GM21381 (cell line): ENCODE results near the gene SMPD1.
"Not testable (repeated sequence)": the region's sequence is repeated elsewhere in the genome, so short reads cannot be mapped to it uniquely, and the experiment has no call there.

Experiments used
- ATAC-seq: cut with Tn5 transposase; IDR thresholded peaks from one replicate; pipeline ENCODE4 v1.9.1; 2021; ENCODE audit warnings: mild to moderate bottlenecking, moderate library complexity; ENCODE audit not compliant: unreplicated experiment

The SMPD1 gene

GRCh38 chr11:6387811-6388599 is 2.3 kb upstream of the SMPD1 start:
- no peak for ATAC-seq

DNA sequence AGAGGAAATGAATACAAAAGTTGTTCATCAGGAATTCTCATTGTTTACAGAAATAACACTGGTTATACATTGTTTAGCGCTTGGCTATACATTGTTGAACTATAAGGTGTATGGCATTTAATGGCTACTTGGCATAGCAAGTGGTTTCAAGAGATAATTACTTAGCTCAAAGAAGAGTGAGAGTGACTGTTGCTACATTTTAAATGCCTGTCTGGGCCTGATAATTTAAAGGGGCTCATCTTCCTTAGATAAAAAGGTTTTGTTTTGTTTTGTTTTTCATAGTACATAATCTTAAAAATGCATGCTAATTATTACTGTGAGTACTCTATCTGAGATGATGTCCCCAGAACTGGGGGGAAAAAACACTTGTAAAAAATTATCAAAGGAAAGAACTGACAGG is 1.5 kb upstream of the SMPD1 start:
- no peak for ATAC-seq

- no peak for ATAC-seq
Observed at GRCh38 chr11:6390718-6391469, 620 bp downstream of the SMPD1 start.

- no peak for ATAC-seq
Observed at GRCh38 chr11:6391537-6392134, 1.4 kb downstream of the SMPD1 start.

DNA sequence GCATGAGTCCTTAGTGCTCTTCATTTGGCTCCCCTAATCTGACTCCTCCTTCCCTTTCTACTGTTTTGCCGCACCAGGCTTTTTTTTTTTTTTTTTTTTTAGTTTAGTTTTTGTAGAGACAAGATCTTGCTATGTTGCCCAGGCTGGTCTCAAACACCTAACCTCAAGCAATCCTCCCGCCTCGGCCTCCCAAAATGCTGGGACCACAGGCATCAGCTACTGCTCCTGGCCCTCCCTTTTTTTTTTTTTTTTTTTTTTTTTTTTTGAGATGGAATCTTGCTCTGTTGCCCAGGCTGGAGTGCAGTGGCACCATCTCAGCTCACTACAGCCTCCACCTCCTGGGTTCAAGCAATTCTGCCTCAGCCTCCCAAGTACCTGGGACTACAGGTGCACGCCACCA is 2.0 kb downstream of the SMPD1 start:
- not testable (repeated sequence) for ATAC-seq

- no peak for ATAC-seq
Observed at GRCh38 chr11:6393989-6394670, 3.9 kb downstream of the SMPD1 start.

DNA sequence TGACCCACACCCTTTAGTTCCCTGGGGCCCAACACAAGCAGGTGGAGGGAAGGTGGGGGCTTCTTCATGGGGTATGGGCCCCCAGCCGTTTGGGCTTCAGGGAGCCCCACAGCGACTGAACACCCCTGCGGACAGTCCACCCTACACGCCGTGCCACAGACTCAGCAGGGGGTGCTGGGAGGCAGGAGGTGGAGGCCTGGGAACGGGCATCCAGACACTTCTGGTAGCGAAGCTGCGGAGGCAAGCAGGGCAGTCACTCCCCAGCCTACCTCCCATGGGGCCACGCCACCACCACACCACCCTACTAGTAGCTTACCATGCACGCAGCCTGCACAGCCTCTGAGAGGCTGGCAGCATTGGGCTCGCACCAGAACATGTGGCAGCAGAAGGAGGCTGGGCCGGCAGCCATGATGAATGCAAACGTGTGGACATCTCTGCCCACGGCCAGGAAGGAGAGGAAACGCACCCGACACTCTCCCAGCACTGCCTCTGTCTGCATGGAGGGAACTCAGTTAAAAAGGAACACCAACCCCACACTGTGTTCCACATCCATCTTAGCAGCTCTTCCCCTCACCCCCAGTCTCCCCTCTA is 5.3 kb downstream of the SMPD1 start:
- ATAC-seq, result no peak

DNA sequence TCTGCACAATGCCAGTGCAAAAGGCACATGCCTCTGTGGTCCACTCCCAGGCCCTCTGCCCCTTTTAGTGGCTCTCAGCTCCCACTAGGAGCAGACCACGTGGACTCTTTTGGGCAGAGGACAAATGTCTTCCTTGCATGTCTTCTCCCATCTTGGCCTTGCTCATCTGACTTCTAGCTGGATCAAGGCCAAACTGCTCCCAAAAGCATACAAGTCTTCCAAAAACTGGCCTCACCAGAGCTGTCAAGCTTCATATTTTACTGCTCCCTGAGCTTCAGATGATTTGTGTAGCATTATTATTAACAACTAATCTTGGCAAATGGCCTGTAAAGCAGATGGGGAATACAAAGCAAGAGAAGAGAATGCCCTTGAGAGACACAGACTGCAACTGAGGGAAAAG is 6.9 kb downstream of the SMPD1 start:
- no peak for ATAC-seq

DNA sequence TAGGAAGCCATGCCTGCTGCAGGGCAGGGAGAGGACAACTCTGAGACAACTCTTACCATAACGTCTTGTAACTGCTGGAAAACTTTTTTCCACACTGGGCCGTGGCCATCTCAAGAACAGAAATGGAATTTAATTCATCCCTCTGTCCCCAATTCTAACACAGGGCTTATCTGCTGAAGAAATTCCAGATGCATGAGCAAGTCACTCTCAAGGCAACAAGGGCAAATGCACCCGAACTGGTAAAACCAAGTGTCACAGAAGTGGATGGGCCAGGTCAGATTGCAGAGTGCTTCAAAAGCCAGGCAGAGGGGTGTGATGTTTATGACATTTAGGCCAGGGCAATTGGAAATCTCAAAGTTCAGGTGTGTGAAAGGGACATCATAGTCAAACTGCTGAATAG is 7.4 kb downstream of the SMPD1 start:
- no peak for ATAC-seq

GRCh38 chr11:6400431-6401345 is 10.4 kb downstream of the SMPD1 start:
- no peak for ATAC-seq

- ATAC-seq, result no peak
Observed at GRCh38 chr11:6401464-6401863, 11.2 kb downstream of the SMPD1 start.

GRCh38 chr11:6402061-6402470 is 11.8 kb downstream of the SMPD1 start:
- peak; percentile 45 for ATAC-seq

GRCh38 chr11:6402561-6402981 is 12.3 kb downstream of the SMPD1 start:
- peak; percentile 95 for ATAC-seq

DNA sequence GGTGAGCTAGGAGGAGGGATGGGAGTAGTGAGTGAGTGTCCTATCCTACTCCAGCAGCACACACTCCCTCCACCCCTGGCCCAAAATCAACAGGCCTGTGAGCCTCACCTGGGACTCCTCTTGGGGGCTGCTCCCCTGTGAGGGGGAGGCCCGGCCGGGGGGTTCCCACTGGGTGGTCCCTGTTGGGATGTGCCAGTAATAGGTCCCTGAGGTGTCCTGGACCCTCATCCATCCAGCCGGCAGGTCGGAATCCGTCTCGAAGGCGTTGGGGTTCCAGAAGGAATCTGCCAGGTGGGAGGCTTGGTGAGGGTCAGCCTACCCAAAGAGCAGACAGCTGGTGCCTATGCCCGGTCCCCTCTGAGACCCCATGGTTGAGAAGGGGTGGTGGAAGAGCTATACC is 13.3 kb downstream of the SMPD1 start:
- no peak for ATAC-seq

GRCh38 chr11:6404342-6405051 is 14.2 kb downstream of the SMPD1 start:
- no peak for ATAC-seq

DNA sequence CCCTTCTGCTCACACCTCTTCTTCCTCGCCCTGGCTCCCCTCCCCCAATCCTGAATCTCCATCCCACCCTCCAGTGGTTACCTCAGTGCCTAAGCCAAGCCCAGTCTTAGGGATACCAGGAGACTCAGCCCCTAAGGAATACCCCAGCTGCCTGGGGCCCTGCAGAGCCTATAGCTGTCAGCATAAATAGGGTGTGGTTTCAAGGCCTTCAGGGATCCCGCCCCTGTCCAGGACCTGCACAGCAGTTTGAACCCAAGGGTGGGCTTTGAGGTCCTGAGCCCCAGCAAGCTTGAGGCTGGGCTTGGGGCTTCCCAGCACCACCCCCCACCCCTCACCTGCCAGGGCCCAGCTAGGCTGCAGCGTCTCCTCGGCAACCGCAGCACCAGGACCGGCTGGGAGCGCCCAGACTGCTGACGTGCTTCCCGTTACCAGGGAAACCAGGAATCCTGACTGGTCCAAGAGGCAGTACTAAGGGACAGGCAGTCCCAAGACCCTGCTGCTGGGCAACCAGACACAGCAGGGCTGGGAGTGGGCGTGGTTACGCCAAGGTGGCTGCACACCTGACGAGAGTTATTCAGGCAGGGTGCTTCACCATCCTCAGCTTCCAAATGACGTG is 14.9 kb downstream of the SMPD1 start:
- no peak for ATAC-seq

- no peak for ATAC-seq
Observed at GRCh38 chr11:6405846-6406245, 15.6 kb downstream of the SMPD1 start.

DNA sequence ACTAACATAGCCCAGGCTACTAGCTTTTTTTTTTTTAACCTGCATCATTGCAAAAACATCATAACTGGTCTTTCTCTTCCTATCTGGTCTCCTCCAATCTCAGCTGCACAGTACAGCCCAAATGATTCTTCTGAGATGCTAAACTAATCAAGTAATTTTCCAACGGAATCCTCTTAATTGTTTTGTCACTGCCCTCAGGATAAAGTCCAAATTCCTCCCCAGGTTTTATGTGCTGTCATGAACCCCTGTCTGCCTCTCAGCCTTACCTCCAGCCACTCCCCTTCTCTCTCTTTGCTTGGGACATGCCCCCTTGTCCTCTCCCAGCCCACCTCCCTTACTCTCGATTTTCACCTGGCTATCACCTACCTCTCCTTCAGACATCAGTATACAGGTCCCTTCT is 16.1 kb downstream of the SMPD1 start:
- ATAC-seq, result no peak
